CD14-positive monocyte (primary cell): ENCODE data around the gene CDH23. TPM values are rescaled to one million over a fixed set of nuclear protein-coding genes. Genes with fewer than 3 reads are reported as not detected.

ENCODE experiments used
- DNase-seq, 3 donors: peaks; one replicate each; pipeline ENCODE4 v3.0.0-alpha.2; 2011 to 2022
- H2AFZ ChIP-seq: 2 replicates; pipeline ENCODE4 v1.6.0; 2012; ENCODE audit warnings: mild to moderate bottlenecking, low read depth, low read length, inconsistent platforms; ENCODE audit not compliant: insufficient read depth, poor library complexity, severe bottlenecking
- H3K27ac ChIP-seq, 2 donors: 1 replicate in 1 of 2; 2 replicates in 1 of 2; pipeline ENCODE4 v1.5.1; 2012 to 2013; ENCODE audit warnings: low read length in 2 of 2, control low read depth in 1 of 2, inconsistent platforms in 1 of 2, low read depth in 1 of 2, mild to moderate bottlenecking in 1 of 2
- H3K27me3 ChIP-seq, 2 donors: one replicate each; pipeline versions ENCODE4 v1.6.0 to v1.6.1; 2011 to 2013; ENCODE audit warnings: low read length in 2 of 2; ENCODE audit not compliant: control insufficient read depth in 2 of 2, insufficient read depth in 2 of 2
- H3K36me3 ChIP-seq, 2 donors: replicated peaks in 1 of 2; 1 replicate in 1 of 2; 2 replicates in 1 of 2; pipeline versions ENCODE4 v1.5.1 to v1.6.1; 2012 to 2013; ENCODE audit warnings: low read length in 2 of 2, control low read depth in 1 of 2, inconsistent platforms in 1 of 2, mild to moderate bottlenecking in 1 of 2; ENCODE audit not compliant: insufficient read depth in 2 of 2, control insufficient read depth in 1 of 2
- H3K4me1 ChIP-seq, 2 donors: 1 replicate in 1 of 2; 2 replicates in 1 of 2; pipeline versions ENCODE4 v1.5.1 to v1.6.1; 2012 to 2013; ENCODE audit warnings: low read length in 2 of 2, control low read depth in 1 of 2, inconsistent platforms in 1 of 2, mild to moderate bottlenecking in 1 of 2, moderate library complexity in 1 of 2; ENCODE audit not compliant: insufficient read depth in 2 of 2, control insufficient read depth in 1 of 2
- H3K4me2 ChIP-seq: replicated peaks from 2 replicates; pipeline ENCODE3; 2012; ENCODE audit warnings: low read length, moderate library complexity, mild to moderate bottlenecking; ENCODE audit not compliant: poor library complexity, severe bottlenecking; ENCODE audit errors: extremely low read depth
- H3K4me3 ChIP-seq, 3 experiments: fragments of 200-600 bp in 1 of 3; sonication (generic) in 1 of 3; replicated peaks in 1 of 3; 1 replicate in 2 of 3; 2 replicates in 1 of 3; pipeline ENCODE4 v1.5.1; 2011 to 2013; ENCODE audit warnings: low read length in 3 of 3, mild to moderate bottlenecking in 3 of 3, control low read depth in 2 of 3, low read depth in 2 of 3, inconsistent platforms in 1 of 3, moderate library complexity in 1 of 3
- H3K79me2 ChIP-seq: 2 replicates; pipeline ENCODE4 v1.6.0; 2012; ENCODE audit warnings: mild to moderate bottlenecking, control low read depth, inconsistent platforms, low read length, moderate library complexity; ENCODE audit not compliant: insufficient read depth
- H3K9ac ChIP-seq: 2 replicates; pipeline ENCODE4 v1.6.0; 2017; ENCODE audit warnings: low read length, mild to moderate bottlenecking; ENCODE audit not compliant: insufficient read depth, poor library complexity, severe bottlenecking
- H3K9me3 ChIP-seq, 2 donors: replicated peaks in 1 of 2; 1 replicate in 1 of 2; 2 replicates in 1 of 2; pipeline versions ENCODE4 v1.5.1 to v1.6.1; 2012 to 2013; ENCODE audit warnings: low read length in 2 of 2, control low read depth in 1 of 2; ENCODE audit not compliant: control insufficient read depth in 1 of 2, insufficient read depth in 1 of 2
- H4K20me1 ChIP-seq: 2 replicates; pipeline ENCODE4 v1.6.0; 2012; ENCODE audit warnings: mild to moderate bottlenecking, low read length, control low read depth, moderate library complexity; ENCODE audit not compliant: insufficient read depth
- H3K27ac Mint-ChIP-seq, 7 donors: one replicate each; pipeline ENCODE4 v1.8.0; 2020; ENCODE audit warnings: mild to moderate bottlenecking in 7 of 7, mixed read lengths in 7 of 7, moderate library complexity in 6 of 7, inconsistent platforms in 2 of 7
- H3K27me3 Mint-ChIP-seq, 3 donors: one replicate each; pipeline ENCODE4 v1.8.0; 2021 to 2022; ENCODE audit warnings: low read depth in 3 of 3, mild to moderate bottlenecking in 3 of 3, mixed read lengths in 3 of 3, moderate library complexity in 3 of 3, inconsistent platforms in 1 of 3
- H3K36me3 Mint-ChIP-seq, 2 donors: one replicate each; pipeline ENCODE4 v1.8.0; 2020; ENCODE audit warnings: mixed read lengths in 2 of 2, inconsistent platforms in 1 of 2, mild to moderate bottlenecking in 1 of 2
- H3K4me1 Mint-ChIP-seq: one replicate; pipeline ENCODE4 v1.8.0; 2020; ENCODE audit warnings: mild to moderate bottlenecking, mixed read lengths
- H3K4me3 Mint-ChIP-seq, 2 donors: one replicate each; pipeline ENCODE4 v1.8.0; 2020; ENCODE audit warnings: mild to moderate bottlenecking in 2 of 2, mixed read lengths in 2 of 2, moderate library complexity in 1 of 2
- H3K9me3 Mint-ChIP-seq, 7 donors: one replicate each; pipeline ENCODE4 v1.8.0; 2020 to 2022; ENCODE audit warnings: mixed read lengths in 7 of 7, mild to moderate bottlenecking in 6 of 7, moderate library complexity in 6 of 7, inconsistent platforms in 2 of 7
- CTCF ChIP-seq: fragments of 200-600 bp; IDR thresholded peaks from one replicate; pipeline ENCODE4 v1.8.0; 2022; ENCODE audit warnings: antibody characterized with exemption, mild to moderate bottlenecking
- WGBS: methylation state at CpG from one replicate; pipeline ENCODE4 v1.1.5; 2013; ENCODE audit warnings: missing lambda C conversion rate; ENCODE audit not compliant: insufficient coverage; 5-methylcytosine and 5-hydroxymethylcytosine counted together
- intact Hi-C, 2 donors: fragments of 100-400 bp; cut with micrococcal nuclease; formaldehyde crosslinking; loops; one replicate each; pipeline versions ENCODE4 v1.15.0 to v1.15.1; 2023
- polyA plus RNA-seq, 3 donors: library from polyadenylated mRNA; depleted of rRNA in 1 of 3; unstranded in 2 of 3; stranded (reverse) in 1 of 3; fragments of 300-500 nt in 2 of 3; fragments of >200 nt in 1 of 3; fragmentation: Illumina TruSeq in 2 of 3; gene quantifications; 1 replicate in 2 of 3; 2 replicates in 1 of 3; pipeline ENCODE4 v1.2.3, GENCODE V29; 2012 to 2021

CDH23 gene
- polyA plus RNA-seq, 3 donors = 8.2 to 36.2 (median 10.5) TPM

GRCh38 chr10:71448146-71448545 lies 51.4 kb downstream of the CDH23 start:
- H3K27me3 ChIP-seq = no peaks in the 10 kb centered on the region
- no peak overlapping the region for H3K27ac ChIP-seq
- no peak overlapping the region for H3K4me3 ChIP-seq
- no peak for TF ChIP-seq CTCF
- no peak overlapping the region for H2AFZ ChIP-seq
- Mint-ChIP-seq H3K27ac (no peak overlapping the region), H3K4me1 (no peaks in the 10 kb centered on the region), H3K27me3 (peaks cover 2 to 6% (median 2%) of the 10 kb centered on the region in 3 donors), H3K9me3 (peaks cover 0 to 2% (median 0%) of the 10 kb centered on the region in 7 donors), H3K36me3 (no peaks in the 10 kb centered on the region), H3K4me3 (no peak overlapping the region)
- WGBS = 90% methylated on average over 7 of the region's 9 CpGs
- DNase-seq = no peak
- intact Hi-C loops = no loop called here
- H3K9me3 ChIP-seq = no peaks in the 10 kb centered on the region
- no peak overlapping the region for H3K4me2 ChIP-seq
- H3K36me3 ChIP-seq = no peaks in the 10 kb centered on the region
- H3K9ac ChIP-seq = no peak overlapping the region
- H3K79me2 ChIP-seq = no peaks in the 10 kb centered on the region
- no peaks in the 10 kb centered on the region for H3K4me1 ChIP-seq
- no peaks in the 10 kb centered on the region for H4K20me1 ChIP-seq

- no peak overlapping the region for H3K27ac ChIP-seq
- intact Hi-C loops = no loop called here
- H3K27ac Mint-ChIP-seq = no peak overlapping the region
- no peak for DNase-seq
- no peaks in the 10 kb centered on the region for H3K9me3 ChIP-seq
- no peak for TF ChIP-seq CTCF
- no peaks in the 10 kb centered on the region for H3K79me2 ChIP-seq
- no peak overlapping the region for H3K4me3 Mint-ChIP-seq
- peaks cover 0 to 2% (median 0%) of the 10 kb centered on the region in 7 donors for H3K9me3 Mint-ChIP-seq
- H2AFZ ChIP-seq = no peak overlapping the region
- H3K27me3 ChIP-seq = no peaks in the 10 kb centered on the region
- H3K4me2 ChIP-seq = no peak overlapping the region
- H3K36me3 Mint-ChIP-seq = no peaks in the 10 kb centered on the region
- H3K4me1 Mint-ChIP-seq = no peaks in the 10 kb centered on the region
- H3K27me3 Mint-ChIP-seq = peaks cover 2 to 6% (median 5%) of the 10 kb centered on the region in 3 donors
- no peak overlapping the region for H3K9ac ChIP-seq
- H4K20me1 ChIP-seq = no peaks in the 10 kb centered on the region
- H3K36me3 ChIP-seq = no peaks in the 10 kb centered on the region
- H3K4me1 ChIP-seq = no peaks in the 10 kb centered on the region
- 94% methylated on average over 5 of the region's 5 CpGs for WGBS
- no peak overlapping the region for H3K4me3 ChIP-seq
Observed at GRCh38 chr10:71449026-71449425, 52.3 kb downstream of the CDH23 start.
